GM18511 (cell line): ENCODE data around the gene GNAT3.

Source experiments
- ATAC-seq: cut with Tn5 transposase; IDR thresholded peaks from one replicate; pipeline ENCODE4 v1.9.1; 2021; ENCODE audit warnings: mild to moderate bottlenecking, moderate library complexity; ENCODE audit not compliant: unreplicated experiment

The GNAT3 gene

DNA sequence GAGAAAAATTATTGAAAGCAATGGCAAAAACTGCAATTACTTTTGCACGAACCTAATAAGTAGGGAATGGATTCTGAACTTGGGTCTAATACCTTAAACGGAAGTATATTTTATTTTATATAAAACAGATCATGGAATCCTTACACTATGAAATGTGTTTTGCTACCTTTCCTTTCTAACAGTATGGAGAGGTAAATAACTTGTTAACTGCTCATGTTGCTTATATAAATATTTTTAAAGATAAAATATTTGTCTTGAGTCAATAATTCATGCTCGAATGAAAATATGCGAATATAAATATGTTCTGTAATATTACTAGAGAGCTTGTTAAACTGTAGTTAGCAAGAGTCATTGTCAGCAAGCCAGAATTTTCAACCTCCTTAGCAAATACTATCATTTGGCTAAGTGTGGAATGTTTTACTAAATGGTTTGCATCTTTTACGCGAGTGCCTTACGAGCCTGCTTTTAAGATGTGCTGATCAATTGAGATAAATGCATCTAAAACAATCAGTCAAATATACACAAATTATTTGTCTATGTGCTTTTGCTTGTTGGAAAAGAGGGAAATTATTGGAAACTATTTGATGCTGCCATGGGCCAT, 5.9 kb downstream of the GNAT3 start:
- no peak for ATAC-seq

GRCh38 chr7:80500325-80500724, 11.5 kb downstream of the GNAT3 start:
- no peak for ATAC-seq

DNA sequence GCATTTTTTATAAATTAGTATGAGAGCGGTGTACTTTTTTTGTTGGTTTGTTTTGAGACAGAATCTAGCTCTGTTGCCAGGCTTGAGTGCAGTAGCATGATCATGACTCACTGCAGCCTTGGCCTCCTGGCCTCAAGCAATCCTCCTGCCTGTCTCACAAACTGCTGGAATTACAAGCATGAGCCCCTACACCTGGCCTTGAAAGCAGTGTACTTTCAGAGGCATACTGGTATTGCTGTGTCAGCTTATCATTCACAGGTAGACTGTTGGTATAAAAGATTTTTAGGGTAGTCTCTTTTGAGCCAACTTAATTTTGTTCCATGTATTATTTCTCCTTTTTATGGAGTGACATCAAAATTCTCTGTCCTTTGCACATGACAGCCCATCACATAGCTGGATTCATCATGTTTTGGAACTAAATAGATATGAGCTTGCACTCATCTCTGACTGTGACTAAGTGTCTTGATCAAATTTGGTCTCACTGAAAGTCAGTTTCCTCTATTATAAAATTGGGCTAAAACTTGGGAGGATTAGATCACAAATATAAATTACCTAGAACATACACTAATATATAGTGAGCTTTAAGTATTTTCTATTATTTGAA, 12.4 kb downstream of the GNAT3 start:
- no peak for ATAC-seq

GRCh38 chr7:80498481-80499349, 13.1 kb downstream of the GNAT3 start:
- no peak for ATAC-seq

GRCh38 chr7:80496586-80496985, 15.3 kb downstream of the GNAT3 start:
- ATAC-seq = no peak

GRCh38 chr7:80493121-80493849, 18.6 kb downstream of the GNAT3 start:
- ATAC-seq = no peak

DNA sequence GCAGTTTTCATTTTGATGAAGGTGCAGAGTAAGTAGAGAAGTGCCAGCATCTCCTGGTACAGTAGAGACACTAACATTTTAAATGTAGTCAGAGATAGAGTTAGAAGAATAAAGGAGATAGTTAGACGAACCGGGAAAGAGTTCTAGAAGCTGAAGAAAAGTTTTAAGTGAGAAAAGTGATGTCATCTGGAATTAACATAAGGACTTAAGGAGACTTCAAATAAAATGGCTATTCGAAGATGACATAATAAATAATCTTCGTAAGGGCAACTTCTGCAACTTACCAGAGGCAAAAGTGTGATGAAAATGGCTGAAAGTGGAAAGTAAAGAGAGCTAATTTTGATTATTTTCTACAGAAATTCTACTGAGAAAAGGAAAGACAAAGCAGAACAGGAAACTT, 20.4 kb downstream of the GNAT3 start:
- ATAC-seq = no peak

DNA sequence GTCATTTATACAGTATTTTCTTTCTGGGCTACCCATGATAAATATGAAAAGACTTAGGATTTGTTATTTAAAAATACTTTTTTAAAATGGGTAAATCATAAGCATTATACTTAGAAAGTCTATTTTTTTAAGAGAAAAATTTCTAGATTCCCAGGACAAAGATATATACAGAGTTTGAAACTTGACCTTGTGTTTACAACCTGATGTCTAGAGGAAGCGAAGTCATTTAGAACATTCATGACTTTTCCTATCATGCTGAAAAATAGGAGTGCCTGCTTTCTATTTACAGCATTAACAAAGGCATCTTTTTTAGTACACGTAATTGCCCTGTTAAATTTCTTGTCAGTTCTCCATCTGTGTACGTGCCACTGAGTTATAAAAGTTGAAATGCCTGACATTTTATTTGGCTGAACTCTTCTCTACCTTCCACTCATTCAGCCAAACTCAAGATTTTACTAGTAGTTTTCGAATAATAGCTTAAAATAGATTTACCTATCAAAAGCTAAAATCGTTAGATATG, 23.0 kb downstream of the GNAT3 start:
- no peak for ATAC-seq

DNA sequence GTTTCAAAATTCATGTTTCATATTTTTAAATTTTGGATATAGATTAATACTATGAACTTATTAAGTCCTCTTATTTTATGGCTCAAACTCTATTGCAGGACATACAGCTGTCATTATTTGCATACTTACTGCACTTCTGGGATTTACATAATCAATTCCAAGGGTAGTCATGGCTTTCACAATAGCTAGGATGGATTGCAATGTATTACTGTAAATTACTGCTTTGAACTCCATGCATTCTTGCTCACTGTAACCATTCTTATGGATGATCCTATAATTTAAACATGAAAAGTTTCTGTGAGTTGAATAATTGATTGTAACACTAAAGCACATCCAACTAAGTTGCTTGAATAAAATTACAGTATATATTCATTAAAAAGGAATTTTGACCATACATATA, 23.5 kb downstream of the GNAT3 start:
- ATAC-seq = no peak

DNA sequence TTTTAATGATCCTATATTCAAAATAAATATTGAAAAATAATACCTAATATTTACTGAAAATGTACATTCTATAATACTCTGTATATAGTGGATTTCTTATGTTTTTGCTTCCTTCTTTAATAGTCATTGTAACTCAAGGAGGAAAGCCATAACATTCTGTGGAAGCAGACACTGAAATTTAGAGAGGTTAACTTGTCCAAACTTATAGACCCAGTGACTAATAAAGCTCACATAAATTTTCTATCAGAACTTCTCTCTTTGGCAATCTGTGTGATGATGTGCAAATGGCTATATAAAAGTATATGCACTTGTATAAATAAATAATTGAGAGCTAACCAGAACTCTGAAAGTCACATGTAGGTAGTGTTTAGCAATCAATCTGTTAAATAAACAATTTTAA, 26.1 kb downstream of the GNAT3 start:
- ATAC-seq = no peak

- ATAC-seq = no peak
These were observed 28.9 kb downstream of the GNAT3 start for GRCh38 chr7:80482950-80483349.

DNA sequence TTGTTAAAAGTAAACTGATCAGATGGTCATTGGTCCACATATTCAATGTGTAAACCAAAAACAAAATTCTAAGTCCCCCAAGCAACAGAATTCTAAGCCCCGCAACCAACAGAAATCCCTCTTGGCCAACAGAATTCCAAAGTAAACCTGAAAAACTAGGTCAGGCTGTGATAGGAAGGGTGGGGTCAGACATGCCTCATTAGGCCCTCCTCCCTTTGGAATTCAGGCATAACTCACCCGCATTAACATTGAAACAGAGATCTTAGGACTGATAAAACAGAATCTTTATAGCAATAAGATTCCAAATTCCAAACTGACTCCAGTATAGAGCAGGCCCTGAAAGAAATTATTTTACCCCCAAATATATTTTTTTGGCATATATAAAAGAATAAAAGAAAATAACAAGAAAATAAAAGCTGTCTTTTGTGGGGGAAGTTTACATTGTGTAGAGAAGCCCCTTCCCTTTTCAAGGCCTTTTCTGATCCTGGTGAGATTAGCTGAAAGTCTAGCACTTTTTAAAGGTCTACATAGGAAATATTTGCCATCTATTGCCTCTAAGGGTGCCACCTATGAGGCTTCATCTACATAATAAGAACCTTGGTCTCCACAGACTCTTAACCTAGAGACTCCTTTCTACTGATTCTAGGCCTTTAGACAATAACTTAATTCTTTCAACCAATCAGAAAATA, 30.5 kb downstream of the GNAT3 start:
- no peak for ATAC-seq

DNA sequence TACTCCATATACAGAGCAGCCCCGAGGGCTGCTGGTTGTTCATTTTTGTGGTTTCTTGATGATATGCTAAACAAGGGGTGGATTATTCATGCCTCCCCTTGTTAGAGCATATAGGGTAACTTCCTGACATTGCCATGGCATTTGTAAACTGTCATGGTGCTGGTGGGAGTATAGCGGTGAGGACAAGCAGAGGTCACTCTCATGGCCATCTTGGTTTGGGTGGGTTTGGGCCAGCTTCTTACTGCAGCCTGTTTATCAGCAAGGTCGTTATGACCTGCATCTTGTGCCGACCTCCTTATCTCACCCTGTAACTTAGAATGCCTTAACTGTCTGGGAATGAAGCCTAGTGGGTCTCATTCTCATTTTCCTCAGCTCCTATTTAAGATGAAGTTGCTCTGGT, 31.3 kb downstream of the GNAT3 start:
- ATAC-seq = no peak

- no peak for ATAC-seq
These were observed 33.2 kb downstream of the GNAT3 start for GRCh38 chr7:80478683-80479082.

GRCh38 chr7:80476035-80476434, 35.8 kb downstream of the GNAT3 start:
- ATAC-seq = no peak

- ATAC-seq = no peak
These were observed 36.5 kb downstream of the GNAT3 start for GRCh38 chr7:80475383-80475782.

DNA sequence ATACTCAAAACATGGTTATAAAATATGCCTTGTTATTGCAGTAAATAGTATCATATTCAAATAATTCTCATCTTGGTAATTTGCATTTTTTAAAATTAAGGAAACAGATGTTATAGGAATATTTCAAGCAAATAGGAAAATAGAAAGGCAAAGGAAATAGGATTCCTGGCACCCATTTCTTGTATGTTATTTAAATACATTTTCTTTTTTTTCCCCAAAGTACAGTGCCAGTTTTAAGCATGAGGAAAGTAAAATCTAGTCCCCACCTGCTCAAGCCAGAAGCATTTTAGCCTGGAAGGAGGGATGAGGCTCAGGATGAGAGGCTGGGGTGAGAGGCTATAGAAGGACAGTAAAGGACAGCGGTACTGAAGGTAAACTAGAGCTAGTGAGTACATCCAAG, 38.1 kb downstream of the GNAT3 start:
- no peak for ATAC-seq

- ATAC-seq = no peak
These were observed 39.2 kb downstream of the GNAT3 start for GRCh38 chr7:80472491-80473200.

DNA sequence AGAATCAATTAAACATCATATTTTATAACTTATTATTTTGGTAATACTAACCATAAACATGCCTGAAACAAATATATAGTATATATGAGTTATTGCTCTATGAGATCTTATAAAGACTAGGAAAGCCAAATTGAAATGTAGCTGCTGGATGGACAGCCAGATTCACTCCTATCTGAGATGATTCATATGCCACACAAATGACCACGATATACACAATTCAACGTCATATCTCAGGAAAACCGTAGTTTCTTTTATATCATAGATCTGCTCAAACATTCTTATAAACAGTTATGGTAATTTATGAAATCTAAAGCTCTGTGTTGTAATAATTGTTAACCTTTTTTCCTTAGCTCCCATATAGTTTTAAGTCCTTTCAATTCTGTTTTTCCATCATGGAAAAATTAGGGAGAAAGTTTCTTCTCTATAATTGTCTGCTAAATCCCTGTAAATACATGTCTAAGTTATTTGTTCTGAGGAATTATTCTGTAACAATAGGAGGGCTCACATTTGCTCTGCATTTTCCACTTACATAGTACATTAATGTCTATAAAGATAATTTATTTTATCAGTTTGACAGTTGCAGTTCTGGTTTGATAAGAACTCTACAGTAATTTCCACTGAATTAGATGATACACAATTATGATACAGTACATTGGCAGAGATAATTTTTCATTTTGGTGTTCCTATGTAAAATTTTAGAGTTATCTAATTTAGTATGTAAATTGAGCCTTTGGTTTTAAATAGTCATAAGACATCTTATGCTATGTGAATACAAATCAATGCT, 42.7 kb downstream of the GNAT3 start:
- ATAC-seq = no peak
